Measurements from ENCODE around the gene ZFHX3. TPM values are rescaled to one million over a fixed set of nuclear protein-coding genes. Genes with fewer than 3 reads are reported as not detected.

The ZFHX3 gene
- total RNA-seq, 6 experiments from 2014 or later = 14.5 to 25.8 (median 15.8) TPM

DNA sequence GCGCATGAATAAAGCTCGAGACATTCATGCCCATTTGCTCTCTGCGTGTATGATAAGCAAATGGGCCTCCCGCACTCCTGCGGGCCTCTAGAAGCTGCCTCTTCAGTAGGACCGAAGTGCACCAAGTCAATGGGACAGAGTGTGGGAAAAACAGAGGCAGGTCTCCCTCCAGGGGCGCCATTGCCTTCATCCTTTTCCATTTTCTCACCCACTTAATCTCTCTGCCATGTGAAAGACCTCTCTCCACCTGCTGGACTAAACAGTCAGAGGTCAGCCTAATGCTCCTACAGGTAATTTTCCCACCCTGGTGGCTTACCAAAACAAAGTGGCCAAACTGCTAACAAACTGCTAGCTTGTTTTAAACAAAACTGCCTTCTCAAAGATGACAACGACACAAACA, 210.9 kb downstream of the ZFHX3 start:
- Mint-ChIP-seq H3K27ac (no peak overlapping the region), H3K4me3 (no peak overlapping the region), H3K27me3 (ENCODE audit: insufficient read depth) (no peaks in the 10 kb centered on the region; the same call in 1 of the 2 replicates), H3K4me1 (ENCODE audit: low read depth) (peaks cover 42% of the 10 kb centered on the region), H3K36me3 (ENCODE audit: low read depth) (peaks cover 19% of the 10 kb centered on the region; the same call in 1 of the 2 replicates), H3K9me3 (no peaks in the 10 kb centered on the region)
- no peak for DNase-seq
- TF ChIP-seq, protein P1, sequence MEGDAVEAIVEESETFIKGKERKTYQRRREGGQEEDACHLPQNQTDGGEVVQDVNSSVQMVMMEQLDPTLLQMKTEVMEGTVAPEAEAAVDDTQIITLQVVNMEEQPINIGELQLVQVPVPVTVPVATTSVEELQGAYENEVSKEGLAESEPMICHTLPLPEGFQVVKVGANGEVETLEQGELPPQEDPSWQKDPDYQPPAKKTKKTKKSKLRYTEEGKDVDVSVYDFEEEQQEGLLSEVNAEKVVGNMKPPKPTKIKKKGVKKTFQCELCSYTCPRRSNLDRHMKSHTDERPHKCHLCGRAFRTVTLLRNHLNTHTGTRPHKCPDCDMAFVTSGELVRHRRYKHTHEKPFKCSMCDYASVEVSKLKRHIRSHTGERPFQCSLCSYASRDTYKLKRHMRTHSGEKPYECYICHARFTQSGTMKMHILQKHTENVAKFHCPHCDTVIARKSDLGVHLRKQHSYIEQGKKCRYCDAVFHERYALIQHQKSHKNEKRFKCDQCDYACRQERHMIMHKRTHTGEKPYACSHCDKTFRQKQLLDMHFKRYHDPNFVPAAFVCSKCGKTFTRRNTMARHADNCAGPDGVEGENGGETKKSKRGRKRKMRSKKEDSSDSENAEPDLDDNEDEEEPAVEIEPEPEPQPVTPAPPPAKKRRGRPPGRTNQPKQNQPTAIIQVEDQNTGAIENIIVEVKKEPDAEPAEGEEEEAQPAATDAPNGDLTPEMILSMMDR (IDR thresholded peaks at IDR 0.05) = 0 out of 2 replicates have a peak, but pooled peaks have one; percentile 19

DNA sequence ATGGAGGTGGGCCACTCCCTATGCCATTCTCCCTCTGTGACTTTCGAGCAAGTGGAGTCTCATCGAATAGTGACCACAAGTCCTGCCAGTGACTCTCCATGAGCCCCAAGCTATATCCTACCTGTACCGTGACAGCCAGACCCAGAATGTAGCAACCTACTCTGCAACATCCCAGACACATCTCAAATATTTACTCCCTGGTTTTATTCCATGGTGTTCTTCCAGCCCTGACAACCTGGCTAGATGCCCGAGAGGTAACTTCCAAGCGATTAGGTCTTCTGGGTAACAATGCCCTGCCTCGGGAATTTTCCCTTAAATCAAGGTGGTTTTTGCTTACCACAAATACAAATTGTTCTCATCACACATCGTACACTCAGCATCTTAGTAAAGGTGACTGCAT, 211.7 kb downstream of the ZFHX3 start:
- no peak for DNase-seq
- peaks cover 36% of the 10 kb centered on the region for H3K4me1 Mint-ChIP-seq (ENCODE audit: low read depth)
- no peak overlapping the region for H3K27ac Mint-ChIP-seq
- no peak overlapping the region for H3K4me3 Mint-ChIP-seq
- peaks cover 19% of the 10 kb centered on the region; the same call in 1 of the 2 replicates for H3K36me3 Mint-ChIP-seq (ENCODE audit: low read depth)
- no peaks in the 10 kb centered on the region; the same call in 1 of the 2 replicates for H3K27me3 Mint-ChIP-seq (ENCODE audit: insufficient read depth)
- TF ChIP-seq, protein P1 (IDR thresholded peaks at IDR 0.05) = no peak
- no peaks in the 10 kb centered on the region for H3K9me3 Mint-ChIP-seq

DNA sequence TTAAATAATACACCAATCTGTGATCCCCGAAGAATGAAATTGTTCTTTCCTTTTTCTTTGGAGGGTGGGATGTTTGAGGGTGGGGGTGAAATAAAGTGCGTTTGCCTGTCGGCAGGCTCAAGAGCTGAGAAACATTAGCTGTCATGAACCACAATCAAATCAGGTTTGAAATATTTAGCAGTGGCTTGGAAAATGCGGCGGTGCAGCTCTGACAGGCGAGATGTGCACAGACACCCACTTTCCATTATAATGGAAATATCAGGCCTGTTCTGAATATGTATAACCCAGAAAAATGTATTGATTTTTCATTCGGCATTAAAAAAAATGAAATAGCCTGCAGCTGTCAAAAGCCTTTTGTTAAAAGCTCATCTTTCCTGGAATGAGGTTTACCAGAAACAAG, 212.8 kb downstream of the ZFHX3 start:
- Mint-ChIP-seq H3K4me3 (no peak overlapping the region), H3K36me3 (ENCODE audit: low read depth) (peaks cover 19% of the 10 kb centered on the region; the same call in 1 of the 2 replicates), H3K27me3 (ENCODE audit: insufficient read depth) (no peaks in the 10 kb centered on the region; the same call in none of the 2 replicates), H3K9me3 (no peaks in the 10 kb centered on the region), H3K27ac (no peak overlapping the region), H3K4me1 (ENCODE audit: low read depth) (peaks cover 31% of the 10 kb centered on the region)
- no peak for DNase-seq
- TF ChIP-seq, protein P1 (IDR thresholded peaks at IDR 0.05) = no peak

DNA sequence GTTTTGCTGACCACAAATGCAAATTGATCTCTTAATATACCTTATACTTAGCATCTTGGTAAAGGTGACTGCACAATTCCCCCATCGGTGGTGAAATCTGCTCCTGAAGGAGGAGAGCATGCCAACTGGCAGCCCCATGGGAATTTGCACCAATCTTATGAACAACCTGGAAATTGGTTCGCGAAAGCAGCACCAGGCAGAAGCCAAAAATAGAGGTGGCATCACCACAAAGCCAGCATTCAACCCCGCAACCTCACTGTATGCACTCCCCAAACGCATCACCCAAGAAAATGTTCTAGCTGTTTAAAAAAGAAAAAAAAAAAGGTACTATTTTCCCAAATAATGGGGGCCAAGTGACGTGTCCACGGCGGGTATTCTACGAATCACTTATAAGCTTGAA, 213.4 kb downstream of the ZFHX3 start:
- Mint-ChIP-seq H3K36me3 (ENCODE audit: low read depth) (peaks cover 22% of the 10 kb centered on the region; the same call in 1 of the 2 replicates), H3K27ac (peak overlapping the region; percentile 36; the same call in 1 of the 2 replicates), H3K4me1 (ENCODE audit: low read depth) (peaks cover 33% of the 10 kb centered on the region)

DNA sequence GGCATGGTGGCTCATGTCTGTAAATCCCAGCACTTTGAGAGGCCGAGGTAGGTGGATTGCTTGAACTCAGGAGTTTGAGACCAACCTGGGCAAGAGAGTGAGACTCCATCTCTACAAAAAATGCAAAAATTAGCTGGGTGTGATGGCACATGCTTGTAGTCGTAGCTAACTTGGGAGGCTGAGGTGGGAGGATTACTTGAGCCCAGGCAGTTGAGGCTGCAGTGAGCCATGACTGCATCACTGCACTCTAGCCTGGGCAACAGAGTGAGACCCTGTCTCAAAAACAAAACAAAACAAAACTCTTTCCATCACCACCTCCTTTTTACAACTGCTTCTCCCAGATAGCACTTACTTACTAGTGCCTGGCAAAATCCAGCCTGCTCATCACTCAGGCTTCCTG, 214.0 kb downstream of the ZFHX3 start:
- peaks cover 33% of the 10 kb centered on the region for H3K4me1 Mint-ChIP-seq (ENCODE audit: low read depth)
- DNase-seq = no peak
- no peaks in the 10 kb centered on the region for H3K9me3 Mint-ChIP-seq
- H3K36me3 Mint-ChIP-seq (ENCODE audit: low read depth) = peaks cover 19% of the 10 kb centered on the region; the same call in 1 of the 2 replicates
- H3K27ac Mint-ChIP-seq = peak overlapping the region; percentile 36; the same call in 1 of the 2 replicates
- TF ChIP-seq, protein P1 (IDR thresholded peaks at IDR 0.05) = no peak
- H3K4me3 Mint-ChIP-seq = no peak overlapping the region
- no peaks in the 10 kb centered on the region; the same call in none of the 2 replicates for H3K27me3 Mint-ChIP-seq (ENCODE audit: insufficient read depth)

More for the DNA sequence above, 213.4 kb downstream of the ZFHX3 start:
- TF ChIP-seq, protein P1 (IDR thresholded peaks at IDR 0.05) = no peak
- Mint-ChIP-seq H3K27me3 (ENCODE audit: insufficient read depth) (no peaks in the 10 kb centered on the region; the same call in none of the 2 replicates), H3K9me3 (no peaks in the 10 kb centered on the region), H3K4me3 (no peak overlapping the region)
- DNase-seq = no peak

All from HFFc6 (cell line).